Neural crest cell (in vitro differentiated cells): ENCODE measurements around the gene AFDN. TPM values are rescaled to one million over a fixed set of nuclear protein-coding genes. Genes with fewer than 3 reads are reported as not detected.

Source experiments
- DNase-seq: peaks from one replicate; pipeline ENCODE4 v3.0.0; 2021; ENCODE audit warnings: low read depth, mixed read lengths, low spot score
- H3K27ac Mint-ChIP-seq: one replicate; pipeline ENCODE4 v1.8.0; 2021; ENCODE audit warnings: mild to moderate bottlenecking, mixed read lengths; ENCODE audit not compliant: unreplicated experiment
- H3K27me3 Mint-ChIP-seq: 2 replicates; pipeline ENCODE4 v1.8.0; 2021; ENCODE audit warnings: low read depth, mild to moderate bottlenecking, mixed read lengths
- H3K36me3 Mint-ChIP-seq: 2 replicates; pipeline ENCODE4 v1.8.0; 2021; ENCODE audit warnings: low read depth, mild to moderate bottlenecking, mixed read lengths
- H3K4me1 Mint-ChIP-seq: 2 replicates; pipeline ENCODE4 v1.8.0; 2021; ENCODE audit warnings: mixed read lengths
- H3K4me3 Mint-ChIP-seq: one replicate; pipeline ENCODE4 v1.8.0; 2021; ENCODE audit warnings: mild to moderate bottlenecking, mixed read lengths
- H3K9me3 Mint-ChIP-seq: 2 replicates; pipeline ENCODE4 v1.8.0; 2021; ENCODE audit warnings: mixed read lengths
- total RNA-seq: library from RNA; stranded (reverse); gene quantifications from 2 replicates; pipeline ENCODE4 v1.2.1, GENCODE V29; 2021
- TF ChIP-seq, protein P1 (sequence below): fragments of 200-600 bp; sonication (generic); conservative IDR thresholded peaks from 2 replicates; pipeline ENCODE4 v1.5.0; 2021; ENCODE audit warnings: antibody characterized with exemption, mild to moderate bottlenecking

AFDN gene
- total RNA-seq, 1 donor from 2014 or later = 143 TPM

DNA sequence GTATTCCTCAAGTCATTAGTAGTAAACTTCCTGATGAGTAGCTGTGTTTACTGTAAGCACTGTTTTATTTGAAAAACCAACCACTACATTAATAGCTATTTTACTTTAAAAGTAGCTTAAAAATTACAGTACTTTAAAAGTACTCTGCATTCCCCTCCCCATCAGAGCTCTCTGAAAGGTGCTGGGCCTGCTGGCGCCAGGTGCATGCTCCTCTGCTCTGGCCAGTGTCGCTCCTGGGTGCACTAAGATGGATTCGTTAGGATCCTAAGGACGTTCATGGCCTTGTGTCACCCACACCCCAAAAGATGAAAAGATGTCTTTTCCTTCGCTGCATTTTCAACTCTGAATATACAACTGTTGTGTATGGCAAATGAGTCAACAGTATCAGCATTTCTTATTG lies 126.8 kb downstream of the AFDN start:
- H3K27me3 Mint-ChIP-seq = no peaks in the 10 kb centered on the region
- TF ChIP-seq, protein P1, sequence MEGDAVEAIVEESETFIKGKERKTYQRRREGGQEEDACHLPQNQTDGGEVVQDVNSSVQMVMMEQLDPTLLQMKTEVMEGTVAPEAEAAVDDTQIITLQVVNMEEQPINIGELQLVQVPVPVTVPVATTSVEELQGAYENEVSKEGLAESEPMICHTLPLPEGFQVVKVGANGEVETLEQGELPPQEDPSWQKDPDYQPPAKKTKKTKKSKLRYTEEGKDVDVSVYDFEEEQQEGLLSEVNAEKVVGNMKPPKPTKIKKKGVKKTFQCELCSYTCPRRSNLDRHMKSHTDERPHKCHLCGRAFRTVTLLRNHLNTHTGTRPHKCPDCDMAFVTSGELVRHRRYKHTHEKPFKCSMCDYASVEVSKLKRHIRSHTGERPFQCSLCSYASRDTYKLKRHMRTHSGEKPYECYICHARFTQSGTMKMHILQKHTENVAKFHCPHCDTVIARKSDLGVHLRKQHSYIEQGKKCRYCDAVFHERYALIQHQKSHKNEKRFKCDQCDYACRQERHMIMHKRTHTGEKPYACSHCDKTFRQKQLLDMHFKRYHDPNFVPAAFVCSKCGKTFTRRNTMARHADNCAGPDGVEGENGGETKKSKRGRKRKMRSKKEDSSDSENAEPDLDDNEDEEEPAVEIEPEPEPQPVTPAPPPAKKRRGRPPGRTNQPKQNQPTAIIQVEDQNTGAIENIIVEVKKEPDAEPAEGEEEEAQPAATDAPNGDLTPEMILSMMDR = no peak
- no peak overlapping the region for H3K4me3 Mint-ChIP-seq
- H3K27ac Mint-ChIP-seq = no peak overlapping the region
- no peaks in the 10 kb centered on the region for H3K4me1 Mint-ChIP-seq
- H3K36me3 Mint-ChIP-seq = peaks cover 35% of the 10 kb centered on the region
- H3K9me3 Mint-ChIP-seq = no peaks in the 10 kb centered on the region
- no peak for DNase-seq

DNA sequence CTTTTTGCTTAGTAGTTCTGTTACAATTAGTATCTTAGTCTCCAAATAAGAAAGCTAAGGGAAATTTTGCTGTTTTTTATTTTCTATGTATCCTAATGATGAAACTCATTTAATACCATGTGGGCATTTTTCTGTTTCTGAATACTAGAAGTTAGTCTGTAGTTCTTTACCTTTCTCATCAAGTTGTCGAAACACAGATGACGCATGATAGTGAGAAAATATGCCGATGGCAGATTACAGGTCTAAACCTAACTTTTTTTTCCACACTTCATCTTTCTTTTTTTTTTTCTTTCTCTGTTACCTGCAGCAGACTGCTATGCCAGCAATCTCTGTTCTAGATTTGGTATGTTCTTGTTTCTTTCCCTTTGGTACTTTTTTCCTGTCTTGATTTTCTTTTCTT lies 127.4 kb downstream of the AFDN start:
- DNase-seq = no peak
- H3K36me3 Mint-ChIP-seq = peaks cover 32% of the 10 kb centered on the region
- TF ChIP-seq, protein P1 = no peak
- H3K4me1 Mint-ChIP-seq = no peaks in the 10 kb centered on the region
- no peaks in the 10 kb centered on the region for H3K27me3 Mint-ChIP-seq
- no peak overlapping the region for H3K4me3 Mint-ChIP-seq
- no peaks in the 10 kb centered on the region for H3K9me3 Mint-ChIP-seq
- H3K27ac Mint-ChIP-seq = no peak overlapping the region

DNA sequence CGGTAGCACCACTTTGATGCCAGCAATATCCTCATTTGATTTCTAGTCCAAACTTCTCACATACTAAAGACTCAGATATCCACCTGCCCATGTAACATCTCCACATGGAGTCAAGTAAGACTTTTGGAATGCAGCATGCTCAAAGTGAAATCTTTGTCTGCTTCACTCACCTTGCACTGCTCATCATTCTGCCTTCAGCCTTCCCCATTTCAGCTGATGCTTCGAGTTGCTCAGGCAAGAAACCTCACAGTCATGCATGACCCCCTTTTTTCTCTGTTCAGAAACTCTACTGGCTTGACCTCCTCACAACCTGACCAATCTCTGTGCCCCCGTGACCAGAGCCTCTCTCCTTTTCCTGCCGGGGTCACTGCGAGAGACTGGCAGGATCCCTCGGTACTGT lies 129.8 kb downstream of the AFDN start:
- Mint-ChIP-seq H3K9me3 (no peaks in the 10 kb centered on the region), H3K4me1 (no peaks in the 10 kb centered on the region), H3K36me3 (peaks cover 18% of the 10 kb centered on the region), H3K4me3 (no peak overlapping the region), H3K27me3 (no peaks in the 10 kb centered on the region), H3K27ac (no peak overlapping the region)
- no peak for DNase-seq
- TF ChIP-seq, protein P1 = no peak

DNA sequence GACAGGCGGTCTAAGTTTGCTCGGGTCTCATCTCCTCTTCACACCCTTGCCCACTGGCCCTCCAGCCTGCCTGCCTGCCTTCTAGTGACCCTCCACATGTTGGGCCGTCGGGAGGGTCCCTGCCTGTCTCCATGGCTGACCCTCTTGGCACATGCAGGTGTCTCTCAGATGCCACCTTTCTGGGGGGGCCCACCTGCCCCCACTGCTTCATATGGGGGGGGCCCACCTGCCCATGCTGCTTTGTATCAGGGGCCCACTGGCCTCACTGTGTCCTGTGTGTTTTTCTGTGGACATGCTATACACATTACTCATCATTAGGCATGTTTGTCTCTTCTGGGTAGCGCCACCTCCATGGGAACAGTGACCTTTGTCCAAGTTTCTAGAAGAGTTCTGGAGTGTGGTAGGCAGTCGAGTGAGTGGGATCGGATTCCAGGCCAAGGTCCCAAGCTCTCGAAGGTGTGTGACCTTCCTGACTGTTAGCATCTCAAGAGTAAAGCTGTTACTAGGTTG lies 130.3 kb downstream of the AFDN start:
- Mint-ChIP-seq H3K27ac (no peak overlapping the region), H3K27me3 (no peaks in the 10 kb centered on the region)
- TF ChIP-seq, protein P1 = no peak

DNA sequence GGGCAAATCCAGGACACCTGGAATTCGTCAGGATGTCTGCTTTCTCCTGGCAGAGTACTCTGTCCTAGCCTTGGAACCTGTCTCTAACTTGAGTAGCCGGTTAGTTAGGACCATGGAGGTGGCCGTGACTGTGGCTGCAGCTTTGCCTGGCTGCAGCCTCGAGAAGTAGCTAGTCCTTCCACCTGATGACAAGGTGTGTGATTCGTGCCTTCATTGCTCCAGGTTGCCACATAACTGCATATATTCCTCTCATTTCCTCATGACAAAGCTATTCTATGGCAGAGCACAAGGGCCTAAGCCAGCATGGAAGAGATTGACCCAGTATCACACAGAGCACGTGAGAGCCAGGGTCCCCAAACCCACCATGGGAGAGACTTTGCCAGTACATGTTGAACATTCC lies 130.9 kb downstream of the AFDN start:
- Mint-ChIP-seq H3K27me3 (no peaks in the 10 kb centered on the region), H3K9me3 (no peaks in the 10 kb centered on the region), H3K36me3 (peaks cover 15% of the 10 kb centered on the region), H3K4me1 (no peaks in the 10 kb centered on the region), H3K4me3 (no peak overlapping the region), H3K27ac (no peak overlapping the region)
- DNase-seq = no peak
- TF ChIP-seq, protein P1 = no peak

More for the DNA sequence above, 130.3 kb downstream of the AFDN start:
- Mint-ChIP-seq H3K4me3 (no peak overlapping the region), H3K36me3 (peaks cover 16% of the 10 kb centered on the region), H3K9me3 (no peaks in the 10 kb centered on the region), H3K4me1 (no peaks in the 10 kb centered on the region)
- DNase-seq = no peak
